Testis (tissue), 2 donors: ENCODE data around the gene BRD2.

Experiments used
- POLR2A ChIP-seq: fragments of 450-650 bp; IDR thresholded peaks from one replicate; pipeline ENCODE4 v1.6.1; 2017; ENCODE audit warnings: antibody characterized with exemption, mild to moderate bottlenecking, moderate library complexity
- TF ChIP-seq, protein P1 (sequence below), 3 experiments: fragments of 450-650 bp in 2 of 3; fragments of 200-600 bp in 1 of 3; sonication (generic) in 1 of 3; IDR thresholded peaks; one replicate each; pipeline ENCODE4 v1.5.1; 2016 to 2019; ENCODE audit warnings: antibody characterized with exemption in 3 of 3, mild to moderate bottlenecking in 2 of 3, moderate library complexity in 1 of 3

GRCh38 chr6:32937230-32937633, 31.2 kb upstream of the BRD2 start:
- no peak for TF ChIP-seq POLR2A
- TF ChIP-seq, protein P1, sequence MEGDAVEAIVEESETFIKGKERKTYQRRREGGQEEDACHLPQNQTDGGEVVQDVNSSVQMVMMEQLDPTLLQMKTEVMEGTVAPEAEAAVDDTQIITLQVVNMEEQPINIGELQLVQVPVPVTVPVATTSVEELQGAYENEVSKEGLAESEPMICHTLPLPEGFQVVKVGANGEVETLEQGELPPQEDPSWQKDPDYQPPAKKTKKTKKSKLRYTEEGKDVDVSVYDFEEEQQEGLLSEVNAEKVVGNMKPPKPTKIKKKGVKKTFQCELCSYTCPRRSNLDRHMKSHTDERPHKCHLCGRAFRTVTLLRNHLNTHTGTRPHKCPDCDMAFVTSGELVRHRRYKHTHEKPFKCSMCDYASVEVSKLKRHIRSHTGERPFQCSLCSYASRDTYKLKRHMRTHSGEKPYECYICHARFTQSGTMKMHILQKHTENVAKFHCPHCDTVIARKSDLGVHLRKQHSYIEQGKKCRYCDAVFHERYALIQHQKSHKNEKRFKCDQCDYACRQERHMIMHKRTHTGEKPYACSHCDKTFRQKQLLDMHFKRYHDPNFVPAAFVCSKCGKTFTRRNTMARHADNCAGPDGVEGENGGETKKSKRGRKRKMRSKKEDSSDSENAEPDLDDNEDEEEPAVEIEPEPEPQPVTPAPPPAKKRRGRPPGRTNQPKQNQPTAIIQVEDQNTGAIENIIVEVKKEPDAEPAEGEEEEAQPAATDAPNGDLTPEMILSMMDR (IDR thresholded peaks at IDR 0.05) = no peak
